B cell (primary cell): ENCODE data around the gene SPTLC2. TPM values are rescaled to one million over a fixed set of nuclear protein-coding genes. Genes with fewer than 3 reads are reported as not detected.

Experiments
- ATAC-seq: fragments of 200-7000 bp; cut with Tn5 transposase; one replicate; pipeline ENCODE4 v1.10.0; 2021; ENCODE audit warnings: low read depth, mild to moderate bottlenecking, moderate number of reproducible peaks, moderate library complexity
- CTCF ChIA-PET: fragments of 350-600 bp; sonication (Branson Sonifier 250); formaldehyde crosslinking; loops from one replicate; lab custom pipeline; 2021; ENCODE audit warnings: antibody characterized with exemption, inconsistent platforms; lab: Charles Lee
- POLR2A ChIA-PET: fragments of 350-600 bp; sonication (Branson Sonifier 250); formaldehyde crosslinking; loops from one replicate; lab custom pipeline; 2021; ENCODE audit warnings: antibody characterized with exemption; lab: Charles Lee
- DNase-seq: peaks from one replicate; pipeline ENCODE4 v3.0.0; 2013
- H2AFZ ChIP-seq: 2 replicates; pipeline ENCODE4 v1.6.1; 2012; ENCODE audit warnings: mild to moderate bottlenecking, low read depth, low read length; ENCODE audit not compliant: insufficient read depth, poor library complexity, severe bottlenecking
- H3K27ac ChIP-seq, 2 donors: 1 replicate in 1 of 2; 2 replicates in 1 of 2; pipeline ENCODE4 v1.5.1; 2012 to 2013; ENCODE audit warnings: low read length in 2 of 2, mild to moderate bottlenecking in 2 of 2, moderate library complexity in 1 of 2
- H3K27me3 ChIP-seq, 4 experiments: fragments of 200-600 bp in 1 of 4; sonication (generic) in 1 of 4; replicated peaks in 1 of 4; 1 replicate in 2 of 4; 2 replicates in 2 of 4; pipeline versions ENCODE4 v1.6.1 to v1.7.0; 2013 to 2016; ENCODE audit warnings: low read length in 3 of 4, mild to moderate bottlenecking in 2 of 4, mixed read lengths in 1 of 4, moderate library complexity in 1 of 4; ENCODE audit not compliant: insufficient read depth in 4 of 4, control insufficient read depth in 3 of 4; ENCODE audit errors: control extremely low read depth in 1 of 4
- H3K36me3 ChIP-seq, 2 experiments: replicated peaks in 1 of 2; 1 replicate in 1 of 2; 2 replicates in 1 of 2; pipeline versions ENCODE4 v1.6.1 to v1.7.1; 2013; ENCODE audit warnings: low read length in 1 of 2; ENCODE audit not compliant: insufficient read depth in 2 of 2, control insufficient read depth in 1 of 2; ENCODE audit errors: control extremely low read depth in 1 of 2, extremely low read depth in 1 of 2
- H3K4me1 ChIP-seq, 2 donors: fragments of 200-600 bp in 1 of 2; sonication (generic) in 1 of 2; 1 replicate in 1 of 2; 2 replicates in 1 of 2; pipeline versions ENCODE4 v1.5.1 to v1.6.1; 2013 to 2017; ENCODE audit warnings: low read length in 2 of 2; ENCODE audit not compliant: control insufficient read depth in 2 of 2, insufficient read depth in 2 of 2
- H3K4me2 ChIP-seq: replicated peaks from 2 replicates; pipeline ENCODE3; 2012; ENCODE audit warnings: mild to moderate bottlenecking, low read depth, low read length; ENCODE audit not compliant: poor library complexity, severe bottlenecking
- H3K4me3 ChIP-seq, 5 experiments: fragments of 200-600 bp in 1 of 5; sonication (generic) in 1 of 5; 1 replicate in 3 of 5; 2 replicates in 2 of 5; pipeline versions ENCODE4 v1.5.1 to v1.7.0; 2011 to 2016; ENCODE audit warnings: low read length in 4 of 5, mild to moderate bottlenecking in 4 of 5, low read depth in 2 of 5, control low read depth in 1 of 5, moderate library complexity in 1 of 5; ENCODE audit not compliant: insufficient read depth in 1 of 5; ENCODE audit errors: control extremely low read depth in 1 of 5, extremely low read depth in 1 of 5
- H3K79me2 ChIP-seq: fragments of 200-600 bp; sonication (generic); one replicate; pipeline ENCODE4 v1.6.0; 2016; ENCODE audit warnings: low read length; ENCODE audit not compliant: control insufficient read depth, insufficient read depth
- H3K9ac ChIP-seq: fragments of 200-600 bp; sonication (generic); 2 replicates; pipeline ENCODE4 v1.6.1; 2017; ENCODE audit warnings: mild to moderate bottlenecking, low read length, moderate library complexity
- H3K9me3 ChIP-seq, 3 donors: one replicate each; pipeline versions ENCODE4 v1.6.1 to v1.7.1; 2013; ENCODE audit warnings: low read length in 2 of 3; ENCODE audit not compliant: control insufficient read depth in 2 of 3, insufficient read depth in 1 of 3; ENCODE audit errors: control extremely low read depth in 1 of 3
- H4K20me1 ChIP-seq: 2 replicates; pipeline ENCODE4 v1.6.0; 2012; ENCODE audit warnings: mild to moderate bottlenecking, low read length; ENCODE audit not compliant: insufficient read depth, control insufficient read depth, poor library complexity, severe bottlenecking
- H3K27ac Mint-ChIP-seq: one replicate; pipeline ENCODE4 v1.8.0; 2021; ENCODE audit warnings: mixed read lengths
- H3K27me3 Mint-ChIP-seq: one replicate; pipeline ENCODE4 v1.8.0; 2021; ENCODE audit warnings: mixed read lengths
- H3K4me1 Mint-ChIP-seq: one replicate; pipeline ENCODE4 v1.8.0; 2021; ENCODE audit warnings: mixed read lengths
- H3K4me3 Mint-ChIP-seq: one replicate; pipeline ENCODE4 v1.8.0; 2021; ENCODE audit warnings: mixed read lengths
- H3K9me3 Mint-ChIP-seq: one replicate; pipeline ENCODE4 v1.8.0; 2022; ENCODE audit warnings: mixed read lengths; ENCODE audit not compliant: insufficient read depth
- CTCF ChIP-seq: fragments of 200-600 bp; IDR thresholded peaks from one replicate; pipeline ENCODE4 v1.8.0; 2022; ENCODE audit warnings: antibody characterized with exemption, mild to moderate bottlenecking
- EZH2 ChIP-seq: IDR thresholded peaks from 2 replicates; pipeline ENCODE4 v1.6.1; 2012; ENCODE audit warnings: borderline replicate concordance, low read depth, mild to moderate bottlenecking, moderate library complexity, low read length; ENCODE audit not compliant: insufficient read depth, poor library complexity, severe bottlenecking
- WGBS: methylation state at CpG from one replicate; pipeline ENCODE4 v1.1.5; 2013; ENCODE audit warnings: missing lambda C conversion rate; ENCODE audit not compliant: insufficient coverage; 5-methylcytosine and 5-hydroxymethylcytosine counted together
- intact Hi-C: fragments of 100-400 bp; cut with micrococcal nuclease; formaldehyde crosslinking; loops from one replicate; pipeline ENCODE4 v1.10.0; 2022
- polyA plus RNA-seq: library from polyadenylated mRNA; depleted of rRNA; stranded (reverse); fragments of >200 nt; gene quantifications from 2 replicates; pipeline ENCODE4 v1.2.3, GENCODE V29; 2012
- total RNA-seq, 2 donors: library from RNA; stranded (reverse); fragments of 120-200 nt in 1 of 2; gene quantifications; 1 replicate in 1 of 2; 2 replicates in 1 of 2; pipeline versions ENCODE4 v1.2.3 to v1.2.4, GENCODE V29; 2013 to 2022

Gene SPTLC2
- total and polyA plus RNA-seq, 2 donors (not counting 1 experiment from before 2014, with no cell fraction given), result 9.4 to 41.4 TPM

GRCh38 chr14:77565289-77565993 lies 51.0 kb downstream of the SPTLC2 start:
- no peak for ATAC-seq
- ChIA-PET CTCF (interaction anchor here (0.6 to 1.2 kb wide), 4 partner anchors 16 to 106 kb away, joined by 3 to 4 read pairs (median 3); no protein-coding TSS in a partner anchor), POLR2A (no interaction called here)
- peaks cover 32% of the 10 kb centered on the region for H3K79me2 ChIP-seq
- no peaks in the 10 kb centered on the region for H3K27me3 ChIP-seq
- H3K4me2 ChIP-seq, result no peak overlapping the region
- Mint-ChIP-seq H3K4me1 (peaks cover 3% of the 10 kb centered on the region), H3K4me3 (no peak overlapping the region), H3K27me3 (no peaks in the 10 kb centered on the region), H3K9me3 (no peaks in the 10 kb centered on the region), H3K27ac (peak overlapping the region; percentile 33)
- peak overlapping the region in 1 of 2 donors; percentile 37 for H3K27ac ChIP-seq
- no peak overlapping the region for H3K4me3 ChIP-seq
- no peaks in the 10 kb centered on the region for H3K4me1 ChIP-seq
- intact Hi-C loops, result loop anchor here (10.0 kb wide), 1 partner anchor 49 kb away; the partner anchor contains the start of gene SPTLC2
- peaks cover 2 to 58% of the 10 kb centered on the region in 2 experiments for H3K36me3 ChIP-seq
- DNase-seq, result peak; percentile 36
- 85% methylated on average over 4 of the region's 8 CpGs for WGBS
- TF ChIP-seq CTCF, result no peak
- no peak for TF ChIP-seq EZH2
- no peaks in the 10 kb centered on the region for H3K9me3 ChIP-seq
- H4K20me1 ChIP-seq, result no peaks in the 10 kb centered on the region
- H2AFZ ChIP-seq, result no peak overlapping the region
- H3K9ac ChIP-seq, result no peak overlapping the region

- Histone ChIP-seq H3K9me3 (no peaks in the 10 kb centered on the region), H3K79me2 (peaks cover 31% of the 10 kb centered on the region), H3K9ac (no peak overlapping the region), H3K27ac (no peak overlapping the region), H3K36me3 (peaks cover 0 to 52% of the 10 kb centered on the region in 2 experiments), H3K27me3 (no peaks in the 10 kb centered on the region), H2AFZ (no peak overlapping the region), H3K4me3 (no peak overlapping the region), H3K4me1 (peaks cover 2 to 5% of the 10 kb centered on the region in 2 donors), H4K20me1 (no peaks in the 10 kb centered on the region), H3K4me2 (no peak overlapping the region)
- H3K9me3 Mint-ChIP-seq, result no peaks in the 10 kb centered on the region
- POLR2A ChIA-PET, result no interaction called here
- intact Hi-C loops, result loop anchor here (10.0 kb wide), 1 partner anchor 52 kb away; the partner anchor contains the start of gene SPTLC2
- no peaks in the 10 kb centered on the region for H3K27me3 Mint-ChIP-seq
- no peak for DNase-seq
- no peak for ATAC-seq
- H3K4me1 Mint-ChIP-seq, result peaks cover 3% of the 10 kb centered on the region
- no peak for TF ChIP-seq EZH2
- no peak for TF ChIP-seq CTCF
- no peak overlapping the region for H3K4me3 Mint-ChIP-seq
- WGBS, result no CpG with 5 or more reads among the region's 4 CpGs
- no peak overlapping the region for H3K27ac Mint-ChIP-seq
- CTCF ChIA-PET, result no interaction called here
Observed at GRCh38 chr14:77562681-77563080, 53.8 kb downstream of the SPTLC2 start.
